Neural progenitor cell (in vitro differentiated cells): Measurements from ENCODE around the gene DNASE2B.

Experiments used
- CTCF ChIP-seq: fragments of 200-600 bp; sonication (generic); IDR thresholded peaks from 2 replicates; pipeline ENCODE4 v1.5.1; 2017; ENCODE audit warnings: antibody characterized with exemption, mild to moderate bottlenecking
- EZH2 ChIP-seq: fragments of 200-600 bp; sonication (generic); IDR thresholded peaks from 2 replicates; pipeline ENCODE4 v1.6.1; 2017; ENCODE audit warnings: antibody characterized with exemption, mild to moderate bottlenecking, moderate library complexity

GRCh38 chr1:84363622-84364021 lies 34.7 kb upstream of the DNASE2B start:
- no peak for TF ChIP-seq CTCF
- no peak for TF ChIP-seq EZH2
